Measurements from ENCODE around the gene CKAP5.
A peak's percentile ranks its signal among the peaks of the same experiment; 100 is the strongest.

The CKAP5 gene

DNA sequence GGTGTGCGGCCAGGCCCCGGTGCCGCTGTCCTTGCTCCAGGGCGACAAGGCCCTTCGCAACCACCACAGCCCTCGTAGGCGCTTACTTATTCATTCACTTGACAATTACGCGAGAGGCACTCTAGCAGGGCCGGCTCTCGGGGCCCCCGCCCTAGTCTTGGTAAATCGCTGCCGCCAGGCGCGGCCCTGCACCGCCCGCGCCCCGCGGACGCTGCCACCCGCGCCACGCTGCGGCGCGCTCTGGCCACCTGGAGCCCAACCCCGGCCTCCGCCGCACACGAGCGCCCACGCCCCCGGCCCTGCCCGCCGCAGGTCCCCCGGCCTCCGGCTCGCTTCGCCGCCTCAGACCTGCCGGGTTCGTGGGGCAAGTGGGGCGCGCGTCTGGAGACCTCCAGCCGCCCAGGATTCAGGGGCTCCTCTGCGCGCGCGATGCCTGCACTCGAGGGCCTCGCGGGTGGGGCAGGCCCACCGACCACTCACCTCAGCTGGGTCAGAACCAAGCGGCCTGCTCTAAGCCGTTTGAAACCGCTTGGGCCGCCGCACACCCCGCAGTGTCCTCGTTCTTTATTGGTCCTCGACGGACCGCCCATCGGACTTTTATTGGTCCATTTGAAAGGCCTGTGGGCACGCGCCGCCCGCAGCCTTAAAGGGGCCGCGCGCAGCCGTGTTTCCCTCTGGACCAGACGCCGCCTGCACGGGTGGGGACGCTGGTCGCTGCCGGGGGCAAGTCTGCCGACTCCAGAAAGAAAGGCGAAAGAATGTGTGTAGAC is at the start of gene CKAP5:
Gene CKAP5 (minus strand): TSS at position 541 of the 770 bp plus-strand sequence. CDS start 25,049 bp downstream, outside the sequence.
- DNase-seq (ENCODE audit: low spot score), result peak; percentile 93

DNA sequence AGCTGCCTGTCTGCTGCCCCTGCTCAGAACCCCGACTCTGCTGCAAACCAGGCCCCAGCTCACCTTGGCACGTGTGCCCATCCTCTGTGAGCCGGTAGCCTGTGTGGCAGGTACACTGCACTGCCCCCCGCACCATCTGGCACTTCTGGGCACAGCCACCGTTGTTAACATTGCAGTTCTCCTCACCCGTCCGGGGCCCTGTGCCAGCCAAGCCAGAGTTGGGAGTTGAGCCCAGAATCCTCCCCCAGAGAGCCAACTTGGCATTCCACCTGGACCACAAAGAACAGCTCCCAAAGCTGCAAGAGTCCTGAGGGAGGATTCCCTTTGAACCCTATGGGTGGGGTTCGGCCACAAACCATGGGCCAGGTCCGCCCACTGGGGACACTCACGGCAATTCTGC is 49.7 kb upstream of the CKAP5 start:
- no peak for DNase-seq (ENCODE audit: low spot score)

DNA sequence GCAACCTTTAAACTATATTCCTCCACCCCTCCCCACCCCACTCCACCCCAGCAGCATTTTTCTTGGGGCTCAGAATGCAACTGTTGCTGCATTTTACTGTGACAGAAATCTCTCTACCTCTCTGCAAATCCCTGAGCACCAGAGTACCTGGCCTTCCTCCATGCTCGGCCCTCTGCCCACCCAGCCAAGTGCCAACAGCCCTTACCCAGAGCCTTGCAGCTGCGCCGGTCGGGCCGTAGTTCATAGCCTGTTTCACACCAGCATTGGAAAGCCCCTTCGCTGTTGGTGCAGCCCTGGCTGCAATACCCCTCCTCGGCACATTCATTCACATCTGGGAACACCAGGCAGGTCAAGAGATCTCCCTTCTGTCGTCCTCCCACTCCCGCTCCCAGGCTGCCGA is 48.9 kb upstream of the CKAP5 start:
- no peak for DNase-seq (ENCODE audit: low spot score)

DNA sequence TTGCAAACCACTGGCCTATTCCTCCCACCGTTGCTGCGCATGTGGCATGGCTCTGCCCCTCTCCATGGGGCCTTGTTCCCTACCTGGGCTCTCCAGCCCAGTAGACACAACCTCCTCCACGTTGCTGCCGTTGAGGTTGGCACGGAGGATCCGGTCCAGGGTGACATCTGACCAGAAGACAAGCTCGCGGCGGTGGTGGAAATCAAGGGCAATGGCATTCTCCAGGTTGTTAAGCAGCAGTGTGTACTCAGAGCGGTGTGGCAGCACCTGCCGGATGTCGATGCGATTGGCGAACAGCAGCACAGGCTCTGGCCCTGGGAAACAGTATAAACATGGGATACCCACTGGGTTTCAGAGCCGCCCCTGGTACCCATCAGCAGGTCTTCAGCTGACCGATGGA is 48.4 kb upstream of the CKAP5 start:
- DNase-seq (ENCODE audit: low spot score), result no peak

DNA sequence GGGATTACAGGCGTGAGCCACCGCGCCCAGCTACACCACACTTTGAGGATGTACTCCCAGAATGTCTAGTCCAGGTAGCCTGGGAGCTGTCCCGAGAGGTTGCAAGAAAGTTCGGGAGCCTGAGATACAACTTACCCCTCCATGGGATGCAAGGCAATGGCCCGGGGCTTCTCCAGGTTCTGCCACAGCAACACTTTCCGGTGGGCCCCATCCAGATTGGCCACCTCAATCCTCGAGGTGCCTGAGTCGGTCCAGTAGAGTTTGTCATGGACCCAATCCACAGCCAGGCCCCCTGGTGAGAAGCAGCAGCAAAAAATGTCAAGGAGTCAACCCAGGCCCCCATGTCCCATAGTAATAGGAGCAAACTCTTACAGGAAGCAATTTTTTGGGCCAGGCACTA is 46.8 kb upstream of the CKAP5 start:
- no peak for DNase-seq (ENCODE audit: low spot score)

GRCh38 chr11:46892109-46892508 is 46.0 kb upstream of the CKAP5 start:
- no peak for DNase-seq (ENCODE audit: low spot score)

DNA sequence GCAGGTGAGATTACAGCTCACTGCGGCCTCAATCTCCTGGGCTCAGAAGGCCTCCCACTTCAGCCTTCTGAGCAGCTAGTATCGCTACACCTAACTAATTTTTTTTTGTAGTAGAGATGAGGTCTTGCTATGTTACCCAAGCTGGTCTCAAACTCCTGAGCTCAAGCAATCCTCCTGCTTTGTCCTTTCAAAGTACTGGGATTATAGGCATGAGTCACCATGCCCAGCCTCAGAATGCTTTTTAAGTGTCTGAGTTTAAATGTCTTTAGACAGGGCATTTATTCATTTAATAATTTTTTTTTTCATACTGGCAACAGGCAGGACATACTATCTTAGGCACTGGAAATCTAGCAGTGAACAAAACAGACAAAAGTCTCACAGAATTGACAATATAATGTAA is 44.6 kb upstream of the CKAP5 start:
- DNase-seq (ENCODE audit: low spot score), result no peak

- DNase-seq (ENCODE audit: low spot score), result no peak
Observed at GRCh38 chr11:46889689-46890475, 43.8 kb upstream of the CKAP5 start.

- no peak for DNase-seq (ENCODE audit: low spot score)
Observed at GRCh38 chr11:46889251-46889650, 43.2 kb upstream of the CKAP5 start.

- no peak for DNase-seq (ENCODE audit: low spot score)
Observed at GRCh38 chr11:46888636-46889035, 42.6 kb upstream of the CKAP5 start.

- DNase-seq (ENCODE audit: low spot score), result no peak
Observed at GRCh38 chr11:46886211-46886610, 40.1 kb upstream of the CKAP5 start.

DNA sequence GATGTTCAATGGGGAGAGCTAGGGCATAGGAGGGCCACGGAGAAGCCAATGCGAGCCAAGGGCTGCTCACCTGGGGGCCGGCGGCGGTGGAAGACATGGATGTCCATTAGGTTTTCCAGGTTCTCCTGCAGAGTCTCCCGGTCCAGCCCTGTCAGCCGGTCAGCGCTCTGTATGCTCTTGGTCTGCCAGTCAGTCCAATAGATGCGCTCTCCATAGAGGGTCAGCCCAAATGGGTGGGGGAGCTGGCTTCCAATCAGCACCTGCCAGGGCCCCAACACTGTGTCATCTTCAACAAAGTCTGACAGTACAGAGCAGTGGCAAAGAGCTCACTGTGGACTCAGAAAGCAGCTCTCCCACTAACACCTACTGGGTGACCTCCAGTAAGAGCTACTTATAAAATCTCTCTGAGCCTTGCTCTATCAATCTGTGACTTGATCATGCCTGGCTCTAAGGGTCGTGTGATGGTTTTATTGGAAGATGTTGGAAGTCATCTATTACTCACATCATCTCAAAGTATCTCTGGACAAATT is 33.0 kb upstream of the CKAP5 start:
- no peak for DNase-seq (ENCODE audit: low spot score)

- DNase-seq (ENCODE audit: low spot score), result no peak
Observed at GRCh38 chr11:46877580-46877979, 31.5 kb upstream of the CKAP5 start.

GRCh38 chr11:46876471-46876870 is 30.4 kb upstream of the CKAP5 start:
- DNase-seq (ENCODE audit: low spot score), result no peak

DNA sequence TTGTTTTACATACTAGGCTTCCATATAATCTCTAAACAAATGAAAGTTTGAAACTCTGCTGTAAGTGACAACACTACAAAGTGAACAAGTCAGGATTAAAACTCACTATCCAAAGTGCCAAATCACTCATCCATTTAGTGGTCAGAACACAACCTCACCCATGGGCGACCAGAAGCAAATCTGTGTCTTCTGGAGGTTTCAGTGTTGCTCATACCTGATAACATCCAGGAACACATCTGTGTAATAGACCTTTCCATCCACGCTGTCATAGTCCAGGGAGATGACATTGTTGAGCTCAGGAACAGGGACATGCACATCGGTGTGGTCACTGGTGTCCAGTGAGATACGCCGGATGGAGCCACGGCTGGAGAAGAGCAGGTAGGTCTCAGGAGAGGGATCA is 28.5 kb upstream of the CKAP5 start:
- DNase-seq (ENCODE audit: low spot score), result no peak

- DNase-seq (ENCODE audit: low spot score), result no peak
Observed at GRCh38 chr11:46868912-46869311, 22.8 kb upstream of the CKAP5 start.

DNA sequence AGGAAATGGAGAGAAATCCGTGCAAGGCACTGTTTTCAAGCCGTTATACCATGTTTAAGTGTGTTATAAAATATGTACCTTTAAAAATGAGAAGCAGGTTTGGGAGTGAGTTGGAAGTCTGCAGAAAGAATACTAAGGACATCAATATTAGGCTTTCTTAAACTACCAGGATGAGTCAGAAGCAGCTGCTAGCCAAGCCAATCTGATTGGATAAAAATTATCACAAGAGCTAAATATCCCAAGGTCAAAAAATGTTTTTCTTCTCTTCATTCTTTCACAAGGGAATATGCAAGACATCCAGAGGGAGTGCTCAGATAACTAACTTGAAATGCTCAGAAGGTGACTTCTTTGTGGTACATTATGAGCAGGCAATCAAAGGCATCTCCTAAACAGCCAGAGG is 19.3 kb upstream of the CKAP5 start:
- DNase-seq (ENCODE audit: low spot score), result no peak

DNA sequence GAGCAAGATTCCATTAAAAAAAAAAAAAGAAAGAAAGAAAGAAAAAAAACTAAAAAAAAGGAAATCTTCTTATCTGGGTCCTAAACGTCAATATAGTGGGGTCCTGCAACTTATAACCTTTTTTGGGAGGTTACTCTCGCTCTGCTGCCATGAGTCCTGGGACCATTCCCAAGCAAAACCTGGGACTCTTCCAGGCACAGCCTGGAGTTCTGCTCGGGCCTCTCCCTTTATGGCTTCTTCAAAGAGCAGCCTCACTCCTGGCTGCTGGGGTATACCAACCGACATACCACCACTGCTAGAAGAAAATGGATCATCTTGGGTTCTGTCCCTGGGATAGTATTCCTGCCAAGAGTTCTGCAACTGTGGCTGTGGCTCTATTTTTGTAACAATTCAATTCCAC is 14.1 kb upstream of the CKAP5 start:
- no peak for DNase-seq (ENCODE audit: low spot score)

DNA sequence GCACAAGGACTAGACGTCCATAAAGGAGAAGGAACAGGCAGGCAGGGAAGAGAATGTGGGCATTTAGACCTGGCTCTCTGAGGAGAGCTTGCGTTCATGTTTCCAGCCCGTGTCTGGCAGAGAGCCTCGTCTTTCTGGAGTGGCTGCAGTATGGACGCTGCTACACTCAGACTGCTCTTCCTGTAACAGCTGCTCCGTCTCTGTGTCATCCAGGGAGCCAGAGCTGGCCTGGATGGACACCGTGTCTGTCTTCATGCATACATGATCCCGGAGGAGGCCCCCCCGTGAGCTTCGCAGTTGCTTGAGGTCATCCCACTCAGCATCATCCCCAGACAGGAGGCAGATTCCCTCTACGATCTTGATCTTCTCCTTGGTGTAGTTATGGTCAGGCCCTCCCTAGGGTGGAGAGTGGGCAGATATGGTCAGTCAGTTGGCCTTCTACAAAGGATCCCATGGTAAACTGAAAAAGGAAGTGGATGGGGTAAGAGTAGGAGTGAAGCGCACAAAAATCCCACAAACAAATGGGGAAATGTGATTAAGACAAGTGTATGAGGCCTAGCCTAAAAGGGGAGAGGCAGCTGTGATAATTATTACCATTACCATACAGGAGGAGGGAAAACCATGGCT is 13.0 kb upstream of the CKAP5 start:
- DNase-seq (ENCODE audit: low spot score), result no peak

GRCh38 chr11:46857666-46858065 is 11.6 kb upstream of the CKAP5 start:
- DNase-seq (ENCODE audit: low spot score), result no peak

- DNase-seq (ENCODE audit: low spot score), result no peak
Observed at GRCh38 chr11:46856605-46857343, 10.7 kb upstream of the CKAP5 start.

DNA sequence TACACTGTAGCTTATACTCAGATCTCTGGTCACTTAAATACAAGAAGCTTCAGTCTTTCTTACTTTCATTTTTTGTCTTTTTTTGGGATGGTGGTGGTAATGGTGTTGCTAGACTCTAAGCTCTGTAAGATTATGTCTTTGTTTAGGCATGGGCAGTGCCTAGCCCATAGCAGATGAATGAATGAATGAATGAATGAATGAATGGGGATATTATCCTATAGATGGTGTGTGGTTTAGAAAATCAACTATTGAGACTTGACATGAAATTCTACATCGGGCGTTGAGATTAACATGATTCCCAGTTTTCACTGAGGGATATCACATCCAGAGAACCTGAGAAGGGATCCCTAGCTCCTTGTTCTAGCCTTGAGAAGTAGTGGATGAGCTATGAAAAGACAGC is 9.8 kb upstream of the CKAP5 start:
- no peak for DNase-seq (ENCODE audit: low spot score)
